Measurements from ENCODE around the gene GRID2.

Gene GRID2

DNA sequence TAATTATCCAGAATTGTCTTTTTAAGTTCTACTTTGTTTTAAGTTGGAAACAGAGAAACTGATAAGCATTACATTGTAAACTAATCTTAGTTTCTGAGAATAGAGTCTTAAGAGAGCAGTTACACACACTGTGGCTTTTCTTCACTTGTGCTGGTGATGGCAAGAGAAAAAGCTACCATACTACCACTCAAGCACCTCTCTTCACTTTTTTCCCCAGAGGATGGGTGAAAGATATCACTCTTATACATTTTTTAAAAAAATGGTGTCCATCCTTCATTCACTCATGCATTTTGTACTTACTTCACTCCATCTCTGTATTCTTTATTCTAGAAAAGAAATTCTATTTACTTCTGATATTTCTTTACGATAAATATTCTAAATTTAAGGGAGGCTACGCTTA, 42.5 kb upstream of the GRID2 start:
- Histone ChIP-seq H3K9me3 (ENCODE audit: severe bottlenecking) (peaks cover 4% of the 10 kb centered on the region), H3K36me3 (no peaks in the 10 kb centered on the region), H3K4me3 (ENCODE audit: low read depth, low read length) (no peak overlapping the region), H3K27me3 (ENCODE audit: insufficient read depth, low read depth, severe bottlenecking) (no peaks in the 10 kb centered on the region), H3K27ac (no peak overlapping the region)
- no peak for DNase-seq
- TF ChIP-seq, protein P1, sequence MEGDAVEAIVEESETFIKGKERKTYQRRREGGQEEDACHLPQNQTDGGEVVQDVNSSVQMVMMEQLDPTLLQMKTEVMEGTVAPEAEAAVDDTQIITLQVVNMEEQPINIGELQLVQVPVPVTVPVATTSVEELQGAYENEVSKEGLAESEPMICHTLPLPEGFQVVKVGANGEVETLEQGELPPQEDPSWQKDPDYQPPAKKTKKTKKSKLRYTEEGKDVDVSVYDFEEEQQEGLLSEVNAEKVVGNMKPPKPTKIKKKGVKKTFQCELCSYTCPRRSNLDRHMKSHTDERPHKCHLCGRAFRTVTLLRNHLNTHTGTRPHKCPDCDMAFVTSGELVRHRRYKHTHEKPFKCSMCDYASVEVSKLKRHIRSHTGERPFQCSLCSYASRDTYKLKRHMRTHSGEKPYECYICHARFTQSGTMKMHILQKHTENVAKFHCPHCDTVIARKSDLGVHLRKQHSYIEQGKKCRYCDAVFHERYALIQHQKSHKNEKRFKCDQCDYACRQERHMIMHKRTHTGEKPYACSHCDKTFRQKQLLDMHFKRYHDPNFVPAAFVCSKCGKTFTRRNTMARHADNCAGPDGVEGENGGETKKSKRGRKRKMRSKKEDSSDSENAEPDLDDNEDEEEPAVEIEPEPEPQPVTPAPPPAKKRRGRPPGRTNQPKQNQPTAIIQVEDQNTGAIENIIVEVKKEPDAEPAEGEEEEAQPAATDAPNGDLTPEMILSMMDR (IDR thresholded peaks at IDR 0.05; ENCODE audit: low read depth, low read length), result no peak

DNA sequence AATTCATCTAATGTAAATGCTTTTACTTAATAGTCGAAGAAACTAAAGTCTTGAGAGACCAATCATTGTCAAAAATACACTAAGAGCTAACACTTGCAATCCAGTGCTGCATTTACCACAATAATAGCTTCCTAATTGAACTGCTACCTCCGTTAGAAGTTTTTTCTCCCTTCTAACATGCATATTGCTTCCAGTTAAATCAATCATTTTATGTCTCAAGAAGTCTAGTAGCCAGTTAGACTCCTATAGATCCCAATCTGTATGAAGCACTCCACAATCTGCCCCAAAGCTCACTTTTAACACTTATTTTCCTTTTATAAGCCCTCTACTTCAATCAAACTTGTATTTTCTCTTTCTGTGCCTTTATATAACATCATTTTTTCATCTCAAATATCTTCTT, 41.4 kb upstream of the GRID2 start:
- H3K9me3 ChIP-seq (ENCODE audit: severe bottlenecking), result no peaks in the 10 kb centered on the region
- no peaks in the 10 kb centered on the region for H3K36me3 ChIP-seq
- no peak overlapping the region for H3K27ac ChIP-seq
- no peaks in the 10 kb centered on the region for H3K27me3 ChIP-seq (ENCODE audit: insufficient read depth, low read depth, severe bottlenecking)
- no peak overlapping the region for H3K4me3 ChIP-seq (ENCODE audit: low read depth, low read length)
- DNase-seq, result no peak
- TF ChIP-seq, protein P1 (IDR thresholded peaks at IDR 0.05; ENCODE audit: low read depth, low read length), result no peak

DNA sequence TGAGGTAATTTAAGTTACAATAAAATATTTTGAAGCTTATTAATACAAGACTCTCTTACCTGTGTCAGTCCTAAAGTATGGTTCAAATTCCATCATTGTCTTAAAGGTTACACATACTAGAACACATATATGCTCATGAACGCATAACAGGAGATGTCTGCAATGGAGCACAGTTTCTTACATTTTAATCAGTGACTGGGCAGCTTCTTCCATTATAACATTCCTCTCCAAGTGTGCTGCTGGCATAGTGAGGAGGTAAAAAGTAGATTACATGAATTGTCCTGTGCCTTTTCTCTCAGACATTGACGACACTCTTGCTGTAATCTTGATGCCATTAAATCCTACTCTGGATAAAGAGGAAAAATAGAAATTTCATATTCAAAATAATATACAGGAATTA, 40.8 kb upstream of the GRID2 start:
- no peaks in the 10 kb centered on the region for H3K36me3 ChIP-seq
- H3K9me3 ChIP-seq (ENCODE audit: severe bottlenecking), result no peaks in the 10 kb centered on the region
- no peaks in the 10 kb centered on the region for H3K27me3 ChIP-seq (ENCODE audit: insufficient read depth, low read depth, severe bottlenecking)
- DNase-seq, result no peak
- no peak overlapping the region for H3K27ac ChIP-seq
- TF ChIP-seq, protein P1 (IDR thresholded peaks at IDR 0.05; ENCODE audit: low read depth, low read length), result no peak
- H3K4me3 ChIP-seq (ENCODE audit: low read depth, low read length), result no peak overlapping the region

DNA sequence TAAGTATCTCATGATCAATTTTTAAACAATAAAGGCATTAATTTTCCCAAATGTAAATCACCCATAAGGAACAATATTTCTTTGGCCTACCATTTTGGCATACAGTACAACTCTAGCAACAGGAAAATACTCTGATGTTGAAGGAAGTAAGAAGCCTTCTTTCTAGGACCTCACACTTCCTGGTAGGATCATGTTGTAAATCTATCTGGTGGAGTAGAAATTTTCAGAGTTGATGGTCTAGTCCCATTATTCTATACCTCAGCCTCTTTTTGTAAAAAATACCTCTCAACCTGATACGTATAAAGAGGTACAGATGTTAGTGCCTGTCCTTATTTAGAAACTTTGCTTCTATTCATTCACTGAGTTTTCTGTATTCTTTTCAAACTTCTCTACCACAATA, 40.2 kb upstream of the GRID2 start:
- Histone ChIP-seq H3K27me3 (ENCODE audit: insufficient read depth, low read depth, severe bottlenecking) (no peaks in the 10 kb centered on the region), H3K4me3 (ENCODE audit: low read depth, low read length) (no peak overlapping the region), H3K27ac (no peak overlapping the region), H3K9me3 (ENCODE audit: severe bottlenecking) (no peaks in the 10 kb centered on the region), H3K36me3 (no peaks in the 10 kb centered on the region)
- DNase-seq, result no peak
- TF ChIP-seq, protein P1 (IDR thresholded peaks at IDR 0.05; ENCODE audit: low read depth, low read length), result no peak

DNA sequence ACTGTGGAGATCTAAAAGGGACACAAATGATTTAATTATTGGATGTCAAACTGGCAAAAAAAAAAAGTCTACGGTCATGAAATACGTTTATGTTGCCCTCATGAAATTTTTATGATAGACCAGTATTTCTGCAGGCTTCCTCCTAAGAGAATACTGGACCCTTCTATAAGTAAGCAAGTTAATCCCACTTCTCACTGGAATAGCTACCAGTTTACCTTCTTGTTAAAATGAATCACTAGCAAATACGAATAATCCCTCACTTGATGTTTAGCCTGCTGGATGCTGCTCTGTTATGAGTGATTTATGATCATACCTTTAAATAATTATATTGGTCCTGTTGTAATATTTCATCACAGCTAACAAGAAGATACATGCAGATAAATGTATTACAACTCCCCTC, 39.6 kb upstream of the GRID2 start:
- Histone ChIP-seq H3K27ac (no peak overlapping the region), H3K36me3 (no peaks in the 10 kb centered on the region), H3K4me3 (ENCODE audit: low read depth, low read length) (no peak overlapping the region), H3K27me3 (ENCODE audit: insufficient read depth, low read depth, severe bottlenecking) (no peaks in the 10 kb centered on the region), H3K9me3 (ENCODE audit: severe bottlenecking) (no peaks in the 10 kb centered on the region)
- no peak for DNase-seq
- TF ChIP-seq, protein P1 (IDR thresholded peaks at IDR 0.05; ENCODE audit: low read depth, low read length), result no peak

DNA sequence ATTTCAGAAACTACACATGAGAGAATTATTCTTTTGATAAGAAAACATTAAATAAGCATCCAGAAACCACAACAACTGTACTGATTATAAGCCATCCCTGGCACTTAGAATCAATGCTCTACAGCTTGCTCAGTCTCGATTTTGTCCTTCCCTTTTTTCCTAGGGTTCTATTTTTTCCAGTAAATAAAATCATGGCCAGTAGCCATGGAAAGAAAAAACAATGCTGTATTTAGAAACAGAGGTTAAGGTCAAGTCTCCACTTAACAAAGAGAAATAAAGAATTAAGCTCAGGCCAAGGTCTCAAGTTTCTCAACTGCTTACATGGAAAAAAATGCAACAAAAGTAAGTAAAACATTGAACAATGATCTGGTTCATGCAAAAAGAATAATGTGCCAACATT, 38.7 kb upstream of the GRID2 start:
- H3K27ac ChIP-seq, result no peak overlapping the region
- H3K36me3 ChIP-seq, result no peaks in the 10 kb centered on the region
- H3K4me3 ChIP-seq (ENCODE audit: low read depth, low read length), result no peak overlapping the region
- H3K27me3 ChIP-seq (ENCODE audit: insufficient read depth, low read depth, severe bottlenecking), result no peaks in the 10 kb centered on the region
- no peaks in the 10 kb centered on the region for H3K9me3 ChIP-seq (ENCODE audit: severe bottlenecking)
- TF ChIP-seq, protein P1 (IDR thresholded peaks at IDR 0.05; ENCODE audit: low read depth, low read length), result no peak
- no peak for DNase-seq

Data from WERI-Rb-1 (cell line).